SK-N-SH (cell line): ENCODE data around the gene NSL1. TPM values are rescaled to one million over a fixed set of nuclear protein-coding genes. Genes with fewer than 3 reads are reported as not detected.
"Not testable (repeated sequence)": the region's sequence is repeated elsewhere in the genome, so short reads cannot be mapped to it uniquely, and the experiment has no call there.

ENCODE experiments used
- CTCF ChIA-PET: fragments of 300-600, 350-600 bp; formaldehyde crosslinking; extraction: SDS; loops from one replicate; lab custom pipeline; 2021; lab: Yijun Ruan, JAX
- POLR2A ChIA-PET: fragments of 350-600 bp; sonication (Branson Sonifier 250); formaldehyde crosslinking; extraction: SDS; loops from one replicate; lab custom pipeline; 2020; ENCODE audit warnings: antibody characterized with exemption, inconsistent platforms; lab: Yijun Ruan, JAX
- DNase-seq: peaks from one replicate; pipeline ENCODE4 v3.0.0; 2012
- H2AFZ ChIP-seq: fragments of 200-600 bp; sonication (generic); 2 replicates; pipeline ENCODE4 v1.8.1; 2016; ENCODE audit warnings: antibody characterized with exemption, mild to moderate bottlenecking, low read depth
- H3F3A ChIP-seq: fragments of 200-600 bp; sonication (generic); replicated peaks from 2 replicates; pipeline ENCODE3; 2016; ENCODE audit warnings: antibody characterized with exemption, mild to moderate bottlenecking; ENCODE audit not compliant: insufficient read depth
- H3K27ac ChIP-seq, 2 experiments: fragments of 200-500 bp in 1 of 2; fragments of 200-600 bp in 1 of 2; sonication (Bioruptor generic) in 1 of 2; sonication (generic), shearing (Covaris generic) in 1 of 2; 2 replicates each; pipeline versions ENCODE4 v1.5.1 to v1.6.1; 2014 to 2016; ENCODE audit warnings: low read depth in 2 of 2, inconsistent platforms in 1 of 2, low read length in 1 of 2, mild to moderate bottlenecking in 1 of 2, mixed read lengths in 1 of 2
- H3K27me3 ChIP-seq: fragments of 200-600 bp; sonication (generic), shearing (Covaris generic); 2 replicates; pipeline ENCODE4 v1.6.1; 2016; ENCODE audit warnings: mixed run types; ENCODE audit not compliant: insufficient read depth
- H3K36me3 ChIP-seq, 2 experiments: fragments of 200-500 bp in 1 of 2; fragments of 200-600 bp in 1 of 2; sonication (Bioruptor generic) in 1 of 2; sonication (generic) in 1 of 2; replicated peaks in 1 of 2; 2 replicates each; pipeline versions ENCODE3 to v1.5.1; 2014 to 2016; ENCODE audit warnings: low read length in 1 of 2, mild to moderate bottlenecking in 1 of 2; ENCODE audit not compliant: insufficient read depth in 2 of 2, control insufficient read depth in 1 of 2
- H3K4me1 ChIP-seq, 2 experiments: fragments of 200-500 bp in 1 of 2; fragments of 200-600 bp in 1 of 2; sonication (Bioruptor generic) in 1 of 2; sonication (generic), shearing (Covaris generic) in 1 of 2; 2 replicates each; pipeline versions ENCODE4 v1.5.1 to v1.6.1; 2014 to 2016; ENCODE audit warnings: low read depth in 1 of 2, low read length in 1 of 2, mixed run types in 1 of 2; ENCODE audit not compliant: insufficient read depth in 2 of 2, control insufficient read depth in 1 of 2
- H3K4me2 ChIP-seq: fragments of 200-600 bp; sonication (generic), shearing (Covaris generic); 2 replicates; pipeline ENCODE4 v1.6.1; 2017; ENCODE audit warnings: mixed run types
- H3K4me3 ChIP-seq, 2 experiments: fragments of 200-500 bp in 1 of 2; fragments of 200-600 bp in 1 of 2; sonication (Bioruptor generic) in 1 of 2; sonication (generic), shearing (Covaris generic) in 1 of 2; 2 replicates each; pipeline versions ENCODE4 v1.5.1 to v1.8.1; 2014 to 2016; ENCODE audit warnings: low read depth in 2 of 2, inconsistent platforms in 1 of 2, low read length in 1 of 2, mild to moderate bottlenecking in 1 of 2, mixed read lengths in 1 of 2, moderate library complexity in 1 of 2
- H3K79me2 ChIP-seq: fragments of 200-600 bp; sonication (generic); 2 replicates; pipeline ENCODE4 v1.8.1; 2017; ENCODE audit warnings: mild to moderate bottlenecking; ENCODE audit not compliant: insufficient read depth
- H3K9ac ChIP-seq: fragments of 200-600 bp; sonication (generic); 2 replicates; pipeline ENCODE4 v1.6.1; 2017; ENCODE audit warnings: mixed run types
- H3K9me2 ChIP-seq: fragments of 200-600 bp; sonication (generic); 2 replicates; pipeline ENCODE4 v1.6.1; 2017; ENCODE audit warnings: mixed run types
- H3K9me3 ChIP-seq: fragments of 200-600 bp; sonication (generic); 2 replicates; pipeline ENCODE4 v1.6.1; 2017; ENCODE audit warnings: mixed run types, mild to moderate bottlenecking, moderate library complexity
- H4K20me1 ChIP-seq: fragments of 200-600 bp; sonication (generic); 2 replicates; pipeline ENCODE4 v1.6.1; 2017; ENCODE audit warnings: mild to moderate bottlenecking, mixed run types; ENCODE audit not compliant: insufficient read depth
- ELF1 ChIP-seq: IDR thresholded peaks from 2 replicates; pipeline ENCODE4 v1.4.0; 2012
- GABPA ChIP-seq: IDR thresholded peaks from 2 replicates; pipeline ENCODE4 v1.4.0; 2012; ENCODE audit warnings: low read depth, mild to moderate bottlenecking
- IRF3 ChIP-seq: fragments of 150-350 bp; IDR thresholded peaks from 2 replicates; pipeline ENCODE4 v1.6.1; 2016; ENCODE audit warnings: mild to moderate bottlenecking, low read depth, low read length
- MAX ChIP-seq: IDR thresholded peaks from 2 replicates; pipeline ENCODE4 v1.4.0; 2012; ENCODE audit warnings: low read depth
- NFIC ChIP-seq: IDR thresholded peaks from 2 replicates; pipeline ENCODE4 v1.4.0; 2012; ENCODE audit warnings: borderline replicate concordance
- REST ChIP-seq: IDR thresholded peaks from 2 replicates; pipeline ENCODE4 v1.6.1; 2012; ENCODE audit warnings: mild to moderate bottlenecking, low read depth, low read length, moderate library complexity
- TAF1 ChIP-seq: IDR thresholded peaks from 2 replicates; pipeline ENCODE4 v1.6.1; 2012; ENCODE audit warnings: low read depth, mild to moderate bottlenecking, low read length, moderate library complexity, borderline replicate concordance
- TEAD4 ChIP-seq: IDR thresholded peaks from 2 replicates; pipeline ENCODE4 v1.4.0; 2012; ENCODE audit warnings: mild to moderate bottlenecking, borderline replicate concordance; ENCODE audit not compliant: insufficient read depth
- USF1 ChIP-seq: IDR thresholded peaks from 2 replicates; pipeline ENCODE4 v1.4.0; 2012; ENCODE audit warnings: low read depth, borderline replicate concordance
- WGBS: methylation state at CpG from one replicate; pipeline ENCODE4 v1.1.6; 2017; ENCODE audit warnings: low lambda C conversion rate; 5-methylcytosine and 5-hydroxymethylcytosine counted together
- polyA plus RNA-seq, 3 experiments: library from polyadenylated mRNA; depleted of rRNA; stranded (reverse); fragments of >200 nt; gene quantifications; 2 replicates each; pipeline ENCODE4 v1.2.3, GENCODE V29; 2012

The NSL1 gene
- polyA plus RNA-seq, 1 of the 3 experiments (the other 2 are of a cell fraction), result 22.5 TPM

- 77% methylated on average over 5 of the region's 5 CpGs for WGBS
- Histone ChIP-seq H2AFZ (no peak overlapping the region), H3K4me3 (no peak overlapping the region), H3K9me3 (no peaks in the 10 kb centered on the region), H3K4me2 (no peak overlapping the region), H3K27ac (no peak overlapping the region), H3F3A (no peaks in the 10 kb centered on the region), H4K20me1 (no peaks in the 10 kb centered on the region), H3K4me1 (no peaks in the 10 kb centered on the region), H3K79me2 (no peaks in the 10 kb centered on the region), H3K36me3 (peaks cover 0 to 2% of the 10 kb centered on the region in 2 experiments), H3K9ac (no peak overlapping the region), H3K9me2 (no peaks in the 10 kb centered on the region), H3K27me3 (no peaks in the 10 kb centered on the region)
- TF ChIP-seq REST, result no peak
- no peak for TF ChIP-seq MAX
- no peak for TF ChIP-seq TEAD4
- no peak for TF ChIP-seq NFIC
- no peak for TF ChIP-seq IRF3
- TF ChIP-seq GABPA, result no peak
- no peak for TF ChIP-seq ELF1
- no peak for TF ChIP-seq TAF1
- POLR2A ChIA-PET, result no interaction called here
- no peak for DNase-seq
- CTCF ChIA-PET, result interaction anchor here (0.7 to 3.8 kb wide), 2 partner anchors 21 to 22 kb away, joined by 3 to 24 read pairs; no protein-coding TSS in a partner anchor
These were observed 63.0 kb downstream of the NSL1 start for GRCh38 chr1:212728606-212729005.

GRCh38 chr1:212727386-212728181 lies 64.0 kb downstream of the NSL1 start:
- Histone ChIP-seq H3K9me3 (no peaks in the 10 kb centered on the region), H3K27ac (no peak overlapping the region), H3K4me3 (no peak overlapping the region), H3K9ac (no peak overlapping the region), H3K4me1 (no peaks in the 10 kb centered on the region), H3K27me3 (no peaks in the 10 kb centered on the region), H3K79me2 (no peaks in the 10 kb centered on the region), H3K4me2 (no peak overlapping the region), H3F3A (no peaks in the 10 kb centered on the region), H3K36me3 (peaks cover 0 to 4% of the 10 kb centered on the region in 2 experiments), H2AFZ (no peak overlapping the region), H4K20me1 (no peaks in the 10 kb centered on the region), H3K9me2 (no peaks in the 10 kb centered on the region)
- WGBS, result 93% methylated on average over 13 of the region's 13 CpGs
- POLR2A ChIA-PET, result no interaction called here
- CTCF ChIA-PET, result interaction anchor here (0.7 to 1.0 kb wide), 2 partner anchors 22 to 27 kb away, joined by 3 read pairs; no protein-coding TSS in a partner anchor
- no peak for DNase-seq
- no peak for TF ChIP-seq USF1
- TF ChIP-seq, all 33 proteins: peak for 0

- H3K27me3 ChIP-seq, DNase-seq, H3F3A ChIP-seq, H3K9me2 ChIP-seq, H3K36me3 ChIP-seq, H3K9me3 ChIP-seq, H3K9ac ChIP-seq, H3K27ac ChIP-seq, H3K4me1 ChIP-seq, POLR2A ChIA-PET, H3K4me2 ChIP-seq, H3K4me3 ChIP-seq, H2AFZ ChIP-seq, H4K20me1 ChIP-seq, CTCF ChIA-PET, H3K79me2 ChIP-seq: not testable (repeated sequence)
- 95% methylated on average over 10 of the region's 34 CpGs for WGBS
These were observed 66.9 kb downstream of the NSL1 start for GRCh38 chr1:212724679-212725078.
